ENCODE data around the gene CYB561A3. TPM values are rescaled to one million over a fixed set of nuclear protein-coding genes. Genes with fewer than 3 reads are reported as not detected.

The CYB561A3 gene
- total RNA-seq, 1 experiment from 2014 or later = 34.9 TPM

GRCh38 chr11:61305417-61305816, 56.3 kb downstream of the CYB561A3 start:
- TF ChIP-seq CTCF (IDR thresholded peaks at IDR 0.05; ENCODE audit: insufficient read depth in 1 of 2, low read depth in 1 of 2, low read length in 1 of 2, severe bottlenecking in 1 of 2, unreplicated experiment in 1 of 2) = no peak
- no peaks in the 10 kb centered on the region for H3K27me3 Mint-ChIP-seq (ENCODE audit: insufficient read depth, unreplicated experiment)
- H3K4me1 Mint-ChIP-seq (ENCODE audit: low read depth, unreplicated experiment) = no peaks in the 10 kb centered on the region
- Histone ChIP-seq H3K4me3 (ENCODE audit: low read depth, low read length) (no peak overlapping the region), H3K36me3 (ENCODE audit: control insufficient read depth, insufficient read depth, low read length) (peaks cover 4% of the 10 kb centered on the region), H3K27me3 (replicated peaks; ENCODE audit: control insufficient read depth, insufficient read depth, low read length) (no peaks in the 10 kb centered on the region), H3K9me3 (no peaks in the 10 kb centered on the region), H3K4me1 (no peaks in the 10 kb centered on the region)
- CTCF ChIA-PET = interaction anchor here (0.6 kb wide), 1 partner anchor 88 kb away, joined by 5 read pairs; no protein-coding TSS in a partner anchor
- no TSS peak for BruUV-seq (replicated peaks)
- peaks cover 4% of the 10 kb centered on the region for H3K36me3 Mint-ChIP-seq (ENCODE audit: insufficient read depth, unreplicated experiment)
- no peak overlapping the region for H3K4me3 Mint-ChIP-seq (ENCODE audit: unreplicated experiment)
- no peak overlapping the region for H3K27ac Mint-ChIP-seq (ENCODE audit: unreplicated experiment)
- H3K9me3 Mint-ChIP-seq (ENCODE audit: unreplicated experiment) = no peaks in the 10 kb centered on the region
- intact Hi-C loops (cut with micrococcal nuclease; ENCODE audit: unreplicated experiment) = no loop called here
- POLR2A ChIA-PET = no interaction called here
- no peak for DNase-seq

GRCh38 chr11:61303725-61304124, 58.0 kb downstream of the CYB561A3 start:
- POLR2A ChIA-PET = no interaction called here

GRCh38 chr11:61302550-61302949, 59.1 kb downstream of the CYB561A3 start:
- ChIA-PET CTCF (no interaction called here), POLR2A (no interaction called here)
- no peaks in the 10 kb centered on the region for H3K27me3 ChIP-seq (replicated peaks; ENCODE audit: control insufficient read depth, insufficient read depth, low read length)
- Mint-ChIP-seq H3K9me3 (ENCODE audit: unreplicated experiment) (no peaks in the 10 kb centered on the region), H3K4me1 (ENCODE audit: low read depth, unreplicated experiment) (peaks cover 3% of the 10 kb centered on the region), H3K27me3 (ENCODE audit: insufficient read depth, unreplicated experiment) (no peaks in the 10 kb centered on the region), H3K27ac (ENCODE audit: unreplicated experiment) (no peak overlapping the region), H3K36me3 (ENCODE audit: insufficient read depth, unreplicated experiment) (peaks cover under 1% of the 10 kb centered on the region), H3K4me3 (ENCODE audit: unreplicated experiment) (no peak overlapping the region)
- no peak overlapping the region for H3K4me3 ChIP-seq (ENCODE audit: low read depth, low read length)
- TF ChIP-seq CTCF (IDR thresholded peaks at IDR 0.05; ENCODE audit: insufficient read depth in 1 of 2, low read depth in 1 of 2, low read length in 1 of 2, severe bottlenecking in 1 of 2, unreplicated experiment in 1 of 2) = no peak
- BruUV-seq (replicated peaks) = no TSS peak
- H3K36me3 ChIP-seq (ENCODE audit: control insufficient read depth, insufficient read depth, low read length) = peaks cover 8% of the 10 kb centered on the region
- H3K4me1 ChIP-seq = peaks cover 20% of the 10 kb centered on the region
- no peak for DNase-seq
- H3K9me3 ChIP-seq = no peaks in the 10 kb centered on the region
- intact Hi-C loops (cut with micrococcal nuclease; ENCODE audit: unreplicated experiment) = no loop called here

More at GRCh38 chr11:61303725-61304124, 58.0 kb downstream of the CYB561A3 start:
- Histone ChIP-seq H3K9me3 (no peaks in the 10 kb centered on the region), H3K27me3 (replicated peaks; ENCODE audit: control insufficient read depth, insufficient read depth, low read length) (no peaks in the 10 kb centered on the region), H3K4me1 (peaks cover 12% of the 10 kb centered on the region), H3K4me3 (ENCODE audit: low read depth, low read length) (no peak overlapping the region), H3K36me3 (ENCODE audit: control insufficient read depth, insufficient read depth, low read length) (peaks cover 8% of the 10 kb centered on the region)
- H3K4me1 Mint-ChIP-seq (ENCODE audit: low read depth, unreplicated experiment) = no peaks in the 10 kb centered on the region
- no peak overlapping the region for H3K4me3 Mint-ChIP-seq (ENCODE audit: unreplicated experiment)
- no peak for DNase-seq
- no TSS peak for BruUV-seq (replicated peaks)
- intact Hi-C loops (cut with micrococcal nuclease; ENCODE audit: unreplicated experiment) = no loop called here
- no peaks in the 10 kb centered on the region for H3K9me3 Mint-ChIP-seq (ENCODE audit: unreplicated experiment)
- no peak overlapping the region for H3K27ac Mint-ChIP-seq (ENCODE audit: unreplicated experiment)
- CTCF ChIA-PET = no interaction called here
- TF ChIP-seq CTCF (IDR thresholded peaks at IDR 0.05; ENCODE audit: insufficient read depth in 1 of 2, low read depth in 1 of 2, low read length in 1 of 2, severe bottlenecking in 1 of 2, unreplicated experiment in 1 of 2) = no peak
- H3K27me3 Mint-ChIP-seq (ENCODE audit: insufficient read depth, unreplicated experiment) = no peaks in the 10 kb centered on the region
- H3K36me3 Mint-ChIP-seq (ENCODE audit: insufficient read depth, unreplicated experiment) = no peaks in the 10 kb centered on the region

Other genes with a start within 250 kb of the CYB561A3 start
- 36.0 and 36.3 TPM in 2 replicates for gene VPS37C, start 200.5 kb downstream of the CYB561A3 start, total RNA-seq (2022)
- not detected in 2 replicates for gene PGA3, start 158.4 kb downstream of the CYB561A3 start, total RNA-seq (2022)
- gene PGA4, start 139.5 kb downstream of the CYB561A3 start, total RNA-seq (2022) = not detected in 2 replicates
- gene PGA5, start 120.7 kb downstream of the CYB561A3 start, total RNA-seq (2022) = not detected in 2 replicates
- 17.7 and 18.6 TPM in 2 replicates for gene VWCE, start 66.6 kb downstream of the CYB561A3 start, total RNA-seq (2022)
- 284 and 303 TPM in 2 replicates for gene DDB1, start 28.8 kb downstream of the CYB561A3 start, total RNA-seq (2022)
- gene TKFC, start 28.7 kb downstream of the CYB561A3 start, total RNA-seq (2022) = 86.2 and 99.0 TPM in 2 replicates
- 46.3 and 48.3 TPM in 2 replicates for gene TMEM138, start 492 bp upstream of the CYB561A3 start, total RNA-seq (2022)
- gene TMEM216, start 30.7 kb upstream of the CYB561A3 start, total RNA-seq (2022) = 27.1 and 27.5 TPM in 2 replicates
- 123 and 128 TPM in 2 replicates for gene CPSF7, start 68.1 kb upstream of the CYB561A3 start, total RNA-seq (2022)
- 49.2 and 52.1 TPM in 2 replicates for gene SDHAF2, start 68.2 kb upstream of the CYB561A3 start, total RNA-seq (2022)
- gene LRRC10B, start 146.9 kb upstream of the CYB561A3 start, total RNA-seq (2022) = 0.34 TPM in 1 of 2 replicates, not detected in the other
- gene SYT7, start 219.2 kb upstream of the CYB561A3 start, total RNA-seq (2022) = 32.8 and 33.5 TPM in 2 replicates